ENCODE results near the gene KL. TPM values are rescaled to one million over a fixed set of nuclear protein-coding genes. Genes with fewer than 3 reads are reported as not detected.

KL gene
- total and polyA plus RNA-seq, 2 experiments from 2014 or later, result not detected

DNA sequence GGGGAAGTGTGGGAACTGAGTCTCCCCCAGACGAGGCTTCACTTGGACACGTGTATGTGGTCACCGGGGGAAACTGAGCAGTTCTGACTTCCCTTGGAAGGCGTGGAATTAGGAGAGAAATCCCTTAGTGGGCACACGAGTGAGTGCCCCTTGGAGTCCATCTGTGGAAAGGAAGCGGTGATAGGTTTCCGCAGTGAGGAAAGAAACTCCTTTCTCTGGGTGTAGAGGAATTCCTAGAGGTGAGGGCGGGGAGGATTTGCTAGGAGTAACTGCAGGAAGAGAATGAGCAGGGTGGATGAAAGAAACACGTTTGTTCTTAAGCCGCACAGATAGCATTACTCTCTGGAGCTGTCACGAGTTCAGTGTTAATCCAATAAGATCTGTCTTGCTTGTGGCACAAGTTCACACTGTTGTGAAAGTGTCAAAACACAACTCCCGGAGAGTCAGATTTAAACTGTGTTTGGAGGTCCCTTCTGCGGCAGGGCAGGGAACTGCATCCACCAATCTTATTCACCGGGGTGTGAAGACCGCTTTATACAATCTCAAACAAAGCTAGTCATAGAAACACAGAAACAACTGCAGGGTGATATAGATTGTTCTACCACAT is 1.2 kb downstream of the KL start:
- no peaks in the 10 kb centered on the region for H3K4me1 ChIP-seq (ENCODE audit: low read depth)
- H3K27me3 ChIP-seq, result peaks cover 93% of the 10 kb centered on the region
- peak; percentile 39 to 85 for DNase-seq (ENCODE audit: low read depth in 1 of 2, low spot score in 1 of 2)
- H3K36me3 ChIP-seq, result no peaks in the 10 kb centered on the region
- peak overlapping the region; percentile 15 for H3K4me3 ChIP-seq
- no peaks in the 10 kb centered on the region for H3K9me3 ChIP-seq (ENCODE audit: low read depth)
- TF ChIP-seq, protein P1, sequence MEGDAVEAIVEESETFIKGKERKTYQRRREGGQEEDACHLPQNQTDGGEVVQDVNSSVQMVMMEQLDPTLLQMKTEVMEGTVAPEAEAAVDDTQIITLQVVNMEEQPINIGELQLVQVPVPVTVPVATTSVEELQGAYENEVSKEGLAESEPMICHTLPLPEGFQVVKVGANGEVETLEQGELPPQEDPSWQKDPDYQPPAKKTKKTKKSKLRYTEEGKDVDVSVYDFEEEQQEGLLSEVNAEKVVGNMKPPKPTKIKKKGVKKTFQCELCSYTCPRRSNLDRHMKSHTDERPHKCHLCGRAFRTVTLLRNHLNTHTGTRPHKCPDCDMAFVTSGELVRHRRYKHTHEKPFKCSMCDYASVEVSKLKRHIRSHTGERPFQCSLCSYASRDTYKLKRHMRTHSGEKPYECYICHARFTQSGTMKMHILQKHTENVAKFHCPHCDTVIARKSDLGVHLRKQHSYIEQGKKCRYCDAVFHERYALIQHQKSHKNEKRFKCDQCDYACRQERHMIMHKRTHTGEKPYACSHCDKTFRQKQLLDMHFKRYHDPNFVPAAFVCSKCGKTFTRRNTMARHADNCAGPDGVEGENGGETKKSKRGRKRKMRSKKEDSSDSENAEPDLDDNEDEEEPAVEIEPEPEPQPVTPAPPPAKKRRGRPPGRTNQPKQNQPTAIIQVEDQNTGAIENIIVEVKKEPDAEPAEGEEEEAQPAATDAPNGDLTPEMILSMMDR (IDR thresholded peaks at IDR 0.05; ENCODE audit: low read depth, low read length), result peak; percentile 61
- H3K27ac ChIP-seq, result no peak overlapping the region

DNA sequence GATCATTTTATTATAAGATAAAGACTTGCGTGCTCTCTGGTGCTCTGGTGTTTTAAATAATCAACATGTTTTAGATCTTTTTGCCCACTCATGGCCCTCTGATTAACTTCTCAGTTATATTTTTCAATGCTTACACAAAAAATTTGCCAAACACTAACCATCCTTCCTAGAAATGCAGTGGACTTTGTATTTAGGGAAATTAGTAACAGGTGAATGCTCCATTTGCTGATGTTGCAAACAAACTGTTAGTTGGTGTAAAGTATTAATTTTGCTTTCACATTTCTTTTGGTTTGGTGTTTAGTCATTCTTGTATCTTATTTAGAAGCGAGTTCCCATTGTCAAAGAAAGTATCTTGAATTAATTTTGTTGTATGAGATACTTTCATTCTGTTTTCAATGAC is 2.7 kb downstream of the KL start:
- Histone ChIP-seq H3K27ac (no peak overlapping the region), H3K9me3 (ENCODE audit: low read depth) (no peaks in the 10 kb centered on the region), H3K36me3 (no peaks in the 10 kb centered on the region), H3K4me1 (ENCODE audit: low read depth) (no peaks in the 10 kb centered on the region), H3K4me3 (no peak overlapping the region), H3K27me3 (peaks cover 95% of the 10 kb centered on the region)
- DNase-seq (ENCODE audit: low read depth in 1 of 2, low spot score in 1 of 2), result no peak
- TF ChIP-seq, protein P1 (IDR thresholded peaks at IDR 0.05; ENCODE audit: low read depth, low read length), result no peak

DNA sequence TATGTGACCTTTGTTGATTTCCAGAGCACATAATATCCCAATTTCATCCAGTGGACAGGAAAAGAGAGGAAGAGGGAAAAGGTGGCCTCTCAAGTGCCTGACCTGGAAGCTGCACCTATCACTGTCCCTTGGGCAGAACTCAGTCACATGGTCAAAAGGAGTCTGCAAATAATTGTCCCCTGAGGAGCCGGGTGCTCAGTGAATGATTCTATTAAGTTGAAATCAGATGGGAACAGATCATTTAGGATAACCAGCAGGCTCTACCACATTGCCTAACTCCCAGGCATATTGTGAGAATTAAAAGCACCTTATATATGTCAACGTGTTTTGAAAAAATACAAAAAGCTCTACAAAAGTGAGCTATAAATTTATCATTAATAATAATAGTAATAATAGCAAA is 6.8 kb downstream of the KL start:
- Histone ChIP-seq H3K27ac (no peak overlapping the region), H3K27me3 (peaks cover 64% of the 10 kb centered on the region), H3K36me3 (no peaks in the 10 kb centered on the region), H3K9me3 (ENCODE audit: low read depth) (no peaks in the 10 kb centered on the region), H3K4me1 (ENCODE audit: low read depth) (no peaks in the 10 kb centered on the region), H3K4me3 (no peak overlapping the region)
- DNase-seq (ENCODE audit: low read depth in 1 of 2, low spot score in 1 of 2), result no peak
- TF ChIP-seq, protein P1 (IDR thresholded peaks at IDR 0.05; ENCODE audit: low read depth, low read length), result no peak

DNA sequence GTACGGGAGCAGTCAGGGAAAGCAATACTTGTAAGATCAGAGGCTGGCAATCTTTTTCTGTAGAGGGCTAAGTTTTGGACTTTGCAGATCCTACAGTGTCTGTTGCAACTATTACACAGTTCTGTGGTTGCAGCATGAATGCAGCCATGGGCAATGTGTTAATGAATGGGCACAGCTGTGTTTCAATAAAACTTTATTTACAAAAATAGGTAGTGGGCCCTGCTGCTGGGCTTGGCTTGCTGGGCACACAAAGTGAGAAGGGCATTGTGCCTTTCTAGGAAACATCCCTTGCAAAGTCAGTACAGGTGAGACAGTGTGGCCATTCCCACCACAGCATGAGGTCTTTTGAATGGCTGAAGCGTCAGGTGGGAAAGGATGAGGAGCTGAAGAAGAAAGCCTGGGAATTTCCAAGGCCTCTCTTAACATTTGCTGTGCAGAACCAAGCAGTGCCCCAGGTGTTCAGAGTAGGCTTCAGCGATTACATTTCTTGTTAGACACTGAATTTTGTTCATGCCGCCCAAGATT is 9.1 kb downstream of the KL start:
- Histone ChIP-seq H3K4me3 (no peak overlapping the region), H3K36me3 (no peaks in the 10 kb centered on the region), H3K9me3 (ENCODE audit: low read depth) (no peaks in the 10 kb centered on the region), H3K27me3 (peaks cover 42% of the 10 kb centered on the region), H3K4me1 (ENCODE audit: low read depth) (no peaks in the 10 kb centered on the region), H3K27ac (no peak overlapping the region)
- no peak for DNase-seq (ENCODE audit: low read depth in 1 of 2, low spot score in 1 of 2)
- TF ChIP-seq, protein P1 (IDR thresholded peaks at IDR 0.05; ENCODE audit: low read depth, low read length), result no peak

DNA sequence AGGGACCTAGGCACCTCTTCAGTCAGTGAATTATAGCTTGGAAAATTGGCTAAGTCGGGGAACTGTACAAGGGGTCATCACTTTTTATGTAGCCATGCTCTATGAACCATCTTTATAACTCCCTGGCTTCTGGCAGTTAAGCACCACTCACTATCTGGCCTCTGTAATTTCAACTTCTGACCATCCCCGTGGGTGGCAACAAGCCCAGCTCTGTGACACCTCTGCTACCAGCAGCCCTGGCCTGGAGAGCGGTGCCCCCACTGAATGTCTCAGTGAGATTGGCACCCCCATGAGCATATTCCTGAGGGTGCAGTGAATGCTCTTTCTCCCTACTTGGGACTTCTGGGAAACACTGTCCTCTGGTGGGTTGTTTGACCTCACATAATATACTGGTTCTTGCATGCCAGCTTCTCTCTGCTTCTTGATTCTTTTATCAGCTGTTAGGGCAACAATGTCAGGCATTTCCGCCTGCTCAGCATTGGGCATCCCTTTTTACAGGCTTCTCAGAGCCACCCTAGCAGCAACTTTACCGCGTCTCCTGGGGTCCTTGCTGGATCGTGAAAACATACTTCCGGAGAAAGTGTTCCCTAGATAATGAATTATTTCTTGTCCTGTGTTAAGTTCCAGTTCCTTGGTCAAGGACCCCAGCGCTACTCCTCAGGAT is 10.4 kb downstream of the KL start:
- Histone ChIP-seq H3K9me3 (ENCODE audit: low read depth) (no peaks in the 10 kb centered on the region), H3K4me1 (ENCODE audit: low read depth) (no peaks in the 10 kb centered on the region), H3K36me3 (no peaks in the 10 kb centered on the region), H3K27ac (no peak overlapping the region), H3K27me3 (peaks cover 30% of the 10 kb centered on the region), H3K4me3 (no peak overlapping the region)
- DNase-seq (ENCODE audit: low read depth in 1 of 2, low spot score in 1 of 2), result no peak
- TF ChIP-seq, protein P1 (IDR thresholded peaks at IDR 0.05; ENCODE audit: low read depth, low read length), result no peak

Data from cardiac muscle cell (in vitro differentiated cells and primary cell).